Liver (tissue), 3 donors: ENCODE results near the gene CAMSAP1.

ENCODE experiments used
- EGR1 ChIP-seq, 2 donors: IDR thresholded peaks; 2 replicates each; pipeline ENCODE4 v1.6.1; 2016 to 2018; ENCODE audit warnings: antibody characterized with exemption in 2 of 2, low read depth in 2 of 2
- HNF4A ChIP-seq, 2 donors: conservative IDR thresholded peaks; 2 replicates each; pipeline ENCODE4 v1.6.1; 2016; ENCODE audit warnings: antibody characterized with exemption in 2 of 2, mild to moderate bottlenecking in 2 of 2
- HNF4G ChIP-seq: IDR thresholded peaks from 2 replicates; pipeline ENCODE4 v1.6.1; 2016; ENCODE audit warnings: antibody characterized with exemption
- RAD21 ChIP-seq, 2 donors: IDR thresholded peaks; 2 replicates each; pipeline ENCODE4 v1.6.1; 2016; ENCODE audit warnings: antibody characterized with exemption in 2 of 2, mild to moderate bottlenecking in 2 of 2
- TAF1 ChIP-seq: conservative IDR thresholded peaks from 2 replicates; pipeline ENCODE4 v1.6.1; 2016; ENCODE audit warnings: antibody characterized with exemption, mild to moderate bottlenecking
- YY1 ChIP-seq: IDR thresholded peaks from 2 replicates; pipeline ENCODE4 v1.6.1; 2016; ENCODE audit warnings: antibody characterized with exemption, mild to moderate bottlenecking
- TF ChIP-seq, protein P1 (sequence below): fragments of 150-350 bp; IDR thresholded peaks from 2 replicates; pipeline ENCODE4 v1.5.1; 2017; ENCODE audit warnings: improper control_type of control experiment, low read depth, low read length; ENCODE audit not compliant: missing input control
- TF ChIP-seq, protein P2 (sequence below): IDR thresholded peaks from 2 replicates; pipeline ENCODE4 v1.6.1; 2016; ENCODE audit warnings: antibody characterized with exemption
- TF ChIP-seq, protein P3 (sequence below): IDR thresholded peaks from 2 replicates; pipeline ENCODE4 v1.6.1; 2016; ENCODE audit warnings: antibody characterized with exemption, mild to moderate bottlenecking
- donor health status: healthy.
- donor health status: healthy.

DNA sequence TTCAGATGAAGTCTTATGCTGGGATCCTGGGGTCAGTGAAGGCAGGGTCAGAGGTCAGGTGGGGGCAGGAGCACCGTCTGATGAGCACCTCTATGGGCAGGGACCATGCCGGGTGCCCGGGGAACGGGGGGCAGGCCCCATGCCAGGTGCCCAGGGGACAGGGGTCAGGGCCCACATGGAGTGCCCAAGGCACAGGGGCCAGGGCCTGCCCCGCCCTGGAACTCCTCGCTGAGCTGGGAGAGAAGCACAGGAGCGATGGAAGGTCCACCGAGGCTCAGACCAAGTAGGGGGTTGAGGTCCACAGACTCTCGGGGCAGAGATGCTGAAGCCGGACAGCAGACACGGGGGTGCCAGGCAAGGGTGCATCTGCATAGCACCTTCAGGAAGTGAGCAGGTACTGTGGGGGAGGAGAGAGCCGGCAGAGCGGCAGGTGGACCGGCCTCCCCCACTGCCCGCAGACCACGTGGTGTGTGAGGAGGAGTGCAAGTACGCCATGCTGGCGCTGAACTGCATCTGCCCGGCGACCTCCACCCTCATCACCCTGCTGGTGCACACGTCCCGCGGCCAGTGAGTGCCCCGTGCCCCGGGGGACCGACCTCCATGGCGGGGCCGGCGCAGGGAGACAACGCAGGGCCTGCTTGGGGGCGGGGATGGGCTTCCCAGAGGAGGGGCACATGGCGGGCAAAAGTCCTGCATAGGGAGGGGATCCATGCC lies 137.7 kb downstream of the CAMSAP1 start:
- TF ChIP-seq, protein P1, sequence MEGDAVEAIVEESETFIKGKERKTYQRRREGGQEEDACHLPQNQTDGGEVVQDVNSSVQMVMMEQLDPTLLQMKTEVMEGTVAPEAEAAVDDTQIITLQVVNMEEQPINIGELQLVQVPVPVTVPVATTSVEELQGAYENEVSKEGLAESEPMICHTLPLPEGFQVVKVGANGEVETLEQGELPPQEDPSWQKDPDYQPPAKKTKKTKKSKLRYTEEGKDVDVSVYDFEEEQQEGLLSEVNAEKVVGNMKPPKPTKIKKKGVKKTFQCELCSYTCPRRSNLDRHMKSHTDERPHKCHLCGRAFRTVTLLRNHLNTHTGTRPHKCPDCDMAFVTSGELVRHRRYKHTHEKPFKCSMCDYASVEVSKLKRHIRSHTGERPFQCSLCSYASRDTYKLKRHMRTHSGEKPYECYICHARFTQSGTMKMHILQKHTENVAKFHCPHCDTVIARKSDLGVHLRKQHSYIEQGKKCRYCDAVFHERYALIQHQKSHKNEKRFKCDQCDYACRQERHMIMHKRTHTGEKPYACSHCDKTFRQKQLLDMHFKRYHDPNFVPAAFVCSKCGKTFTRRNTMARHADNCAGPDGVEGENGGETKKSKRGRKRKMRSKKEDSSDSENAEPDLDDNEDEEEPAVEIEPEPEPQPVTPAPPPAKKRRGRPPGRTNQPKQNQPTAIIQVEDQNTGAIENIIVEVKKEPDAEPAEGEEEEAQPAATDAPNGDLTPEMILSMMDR, result no peak
- TF ChIP-seq, protein P2, sequence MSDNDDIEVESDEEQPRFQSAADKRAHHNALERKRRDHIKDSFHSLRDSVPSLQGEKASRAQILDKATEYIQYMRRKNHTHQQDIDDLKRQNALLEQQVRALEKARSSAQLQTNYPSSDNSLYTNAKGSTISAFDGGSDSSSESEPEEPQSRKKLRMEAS, result no peak
- TF ChIP-seq, protein P3, sequence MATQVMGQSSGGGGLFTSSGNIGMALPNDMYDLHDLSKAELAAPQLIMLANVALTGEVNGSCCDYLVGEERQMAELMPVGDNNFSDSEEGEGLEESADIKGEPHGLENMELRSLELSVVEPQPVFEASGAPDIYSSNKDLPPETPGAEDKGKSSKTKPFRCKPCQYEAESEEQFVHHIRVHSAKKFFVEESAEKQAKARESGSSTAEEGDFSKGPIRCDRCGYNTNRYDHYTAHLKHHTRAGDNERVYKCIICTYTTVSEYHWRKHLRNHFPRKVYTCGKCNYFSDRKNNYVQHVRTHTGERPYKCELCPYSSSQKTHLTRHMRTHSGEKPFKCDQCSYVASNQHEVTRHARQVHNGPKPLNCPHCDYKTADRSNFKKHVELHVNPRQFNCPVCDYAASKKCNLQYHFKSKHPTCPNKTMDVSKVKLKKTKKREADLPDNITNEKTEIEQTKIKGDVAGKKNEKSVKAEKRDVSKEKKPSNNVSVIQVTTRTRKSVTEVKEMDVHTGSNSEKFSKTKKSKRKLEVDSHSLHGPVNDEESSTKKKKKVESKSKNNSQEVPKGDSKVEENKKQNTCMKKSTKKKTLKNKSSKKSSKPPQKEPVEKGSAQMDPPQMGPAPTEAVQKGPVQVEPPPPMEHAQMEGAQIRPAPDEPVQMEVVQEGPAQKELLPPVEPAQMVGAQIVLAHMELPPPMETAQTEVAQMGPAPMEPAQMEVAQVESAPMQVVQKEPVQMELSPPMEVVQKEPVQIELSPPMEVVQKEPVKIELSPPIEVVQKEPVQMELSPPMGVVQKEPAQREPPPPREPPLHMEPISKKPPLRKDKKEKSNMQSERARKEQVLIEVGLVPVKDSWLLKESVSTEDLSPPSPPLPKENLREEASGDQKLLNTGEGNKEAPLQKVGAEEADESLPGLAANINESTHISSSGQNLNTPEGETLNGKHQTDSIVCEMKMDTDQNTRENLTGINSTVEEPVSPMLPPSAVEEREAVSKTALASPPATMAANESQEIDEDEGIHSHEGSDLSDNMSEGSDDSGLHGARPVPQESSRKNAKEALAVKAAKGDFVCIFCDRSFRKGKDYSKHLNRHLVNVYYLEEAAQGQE, result no peak
- TF ChIP-seq YY1 (no peak), EGR1 (IDR thresholded peaks at IDR 0.05; ENCODE audit: low read depth in 2 of 2) (no peak), HNF4A (conservative IDR thresholded peaks at IDR 0.05) (no peak), RAD21 (IDR thresholded peaks at IDR 0.05) (no peak), TAF1 (no peak), HNF4G (no peak)
